Fibroblast of villous mesenchyme (primary cell): ENCODE results near the gene TNFSF15. TPM values are rescaled to one million over a fixed set of nuclear protein-coding genes. Genes with fewer than 3 reads are reported as not detected.

Experiments
- DNase-seq: peaks from one replicate; pipeline ENCODE4 v3.0.0-alpha.2; 2010; ENCODE audit warnings: low read depth
- H3K4me3 ChIP-seq: 2 replicates; pipeline ENCODE4 v1.5.1; 2011; ENCODE audit warnings: low read depth, mild to moderate bottlenecking, low read length
- CTCF ChIP-seq: IDR thresholded peaks from 2 replicates; pipeline ENCODE4 v1.5.1; 2012; ENCODE audit warnings: low read depth, mild to moderate bottlenecking, low read length; ENCODE audit not compliant: insufficient read depth
- total RNA-seq: library from RNA; depleted of rRNA; stranded (reverse); fragments of >200 nt; gene quantifications from 2 replicates; pipeline ENCODE4 v1.2.3, GENCODE V29; 2012

Gene TNFSF15
- total RNA-seq, 1 donor, result 5.6 TPM

GRCh38 chr9:114761523-114761922 lies 44.3 kb downstream of the TNFSF15 start:
- no peak for DNase-seq
- no peak for TF ChIP-seq CTCF
- H3K4me3 ChIP-seq, result no peak overlapping the region

- TF ChIP-seq CTCF, result no peak
- no peak overlapping the region for H3K4me3 ChIP-seq
- no peak for DNase-seq
Measured at GRCh38 chr9:114759512-114760341, 46.1 kb downstream of the TNFSF15 start.

GRCh38 chr9:114757984-114758383 lies 47.9 kb downstream of the TNFSF15 start:
- no peak overlapping the region for H3K4me3 ChIP-seq
- no peak for TF ChIP-seq CTCF
- no peak for DNase-seq

GRCh38 chr9:114757395-114757794 lies 48.4 kb downstream of the TNFSF15 start:
- TF ChIP-seq CTCF, result no peak
- H3K4me3 ChIP-seq, result no peak overlapping the region
- no peak for DNase-seq

GRCh38 chr9:114756920-114757319 lies 48.9 kb downstream of the TNFSF15 start:
- no peak for TF ChIP-seq CTCF
- no peak for DNase-seq

GRCh38 chr9:114754581-114754980 lies 51.3 kb downstream of the TNFSF15 start:
- H3K4me3 ChIP-seq, result no peak overlapping the region
- no peak for TF ChIP-seq CTCF
- no peak for DNase-seq

More at GRCh38 chr9:114756920-114757319, 48.9 kb downstream of the TNFSF15 start:
- H3K4me3 ChIP-seq, result no peak overlapping the region
